Fibroblast of pulmonary artery (primary cell): ENCODE data around the gene ETFA.
A peak's percentile ranks its signal among the peaks of the same experiment; 100 is the strongest.
"Not testable (repeated sequence)": the region's sequence is repeated elsewhere in the genome, so short reads cannot be mapped to it uniquely, and the experiment has no call there.

Experiments used
- DNase-seq: peaks from one replicate; pipeline ENCODE4 v3.0.0-alpha.2; 2010; ENCODE audit warnings: low read depth
- H3K4me3 ChIP-seq: replicated peaks from 2 replicates; pipeline ENCODE4 v1.5.1; 2011; ENCODE audit warnings: low read depth, mild to moderate bottlenecking, control low read depth, low read length, moderate library complexity
- TF ChIP-seq, protein P1 (sequence below): IDR thresholded peaks from 2 replicates; pipeline ENCODE4 v1.5.1; 2011; ENCODE audit warnings: mild to moderate bottlenecking, control low read depth, low read length, inconsistent platforms; ENCODE audit errors: missing control alignments

Gene ETFA

DNA sequence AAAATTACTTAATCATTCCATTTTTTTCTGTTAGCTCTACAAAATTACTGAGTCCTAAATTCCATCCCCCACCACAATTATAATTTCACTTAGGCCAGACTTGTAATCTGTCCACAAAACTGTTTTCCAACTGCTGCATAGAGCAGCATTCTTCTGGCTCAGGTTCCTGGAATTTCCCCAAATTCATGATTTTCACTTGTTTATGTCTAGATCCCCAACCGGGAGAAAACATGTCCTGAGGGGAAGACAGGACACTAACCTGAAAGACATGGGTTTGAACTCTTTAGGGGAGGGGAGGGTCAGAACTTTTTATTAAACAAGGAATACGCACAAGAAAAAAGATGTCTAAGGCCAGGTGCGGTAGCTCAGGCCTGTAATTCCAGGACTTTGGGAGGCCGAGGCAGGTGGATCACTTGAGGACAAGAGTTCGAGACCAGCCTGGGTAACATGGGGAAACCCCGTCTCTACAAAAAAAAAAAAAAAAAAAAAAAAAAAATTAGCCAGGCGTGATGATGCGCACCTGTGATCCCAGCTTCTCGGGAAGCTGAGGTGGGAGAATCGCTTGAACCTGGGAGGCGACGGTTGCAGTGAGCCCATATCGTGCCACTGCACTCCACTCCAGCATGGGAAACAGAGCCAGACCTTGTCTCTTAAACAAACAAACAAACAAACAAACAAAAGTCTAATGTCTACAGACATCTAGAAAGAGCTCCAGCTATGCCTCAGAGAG lies 1.5 kb downstream of the ETFA start:
- TF ChIP-seq, protein P1, sequence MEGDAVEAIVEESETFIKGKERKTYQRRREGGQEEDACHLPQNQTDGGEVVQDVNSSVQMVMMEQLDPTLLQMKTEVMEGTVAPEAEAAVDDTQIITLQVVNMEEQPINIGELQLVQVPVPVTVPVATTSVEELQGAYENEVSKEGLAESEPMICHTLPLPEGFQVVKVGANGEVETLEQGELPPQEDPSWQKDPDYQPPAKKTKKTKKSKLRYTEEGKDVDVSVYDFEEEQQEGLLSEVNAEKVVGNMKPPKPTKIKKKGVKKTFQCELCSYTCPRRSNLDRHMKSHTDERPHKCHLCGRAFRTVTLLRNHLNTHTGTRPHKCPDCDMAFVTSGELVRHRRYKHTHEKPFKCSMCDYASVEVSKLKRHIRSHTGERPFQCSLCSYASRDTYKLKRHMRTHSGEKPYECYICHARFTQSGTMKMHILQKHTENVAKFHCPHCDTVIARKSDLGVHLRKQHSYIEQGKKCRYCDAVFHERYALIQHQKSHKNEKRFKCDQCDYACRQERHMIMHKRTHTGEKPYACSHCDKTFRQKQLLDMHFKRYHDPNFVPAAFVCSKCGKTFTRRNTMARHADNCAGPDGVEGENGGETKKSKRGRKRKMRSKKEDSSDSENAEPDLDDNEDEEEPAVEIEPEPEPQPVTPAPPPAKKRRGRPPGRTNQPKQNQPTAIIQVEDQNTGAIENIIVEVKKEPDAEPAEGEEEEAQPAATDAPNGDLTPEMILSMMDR, result no peak
- peak; percentile 20 for DNase-seq
- peak overlapping the region; percentile 77 for H3K4me3 ChIP-seq

DNA sequence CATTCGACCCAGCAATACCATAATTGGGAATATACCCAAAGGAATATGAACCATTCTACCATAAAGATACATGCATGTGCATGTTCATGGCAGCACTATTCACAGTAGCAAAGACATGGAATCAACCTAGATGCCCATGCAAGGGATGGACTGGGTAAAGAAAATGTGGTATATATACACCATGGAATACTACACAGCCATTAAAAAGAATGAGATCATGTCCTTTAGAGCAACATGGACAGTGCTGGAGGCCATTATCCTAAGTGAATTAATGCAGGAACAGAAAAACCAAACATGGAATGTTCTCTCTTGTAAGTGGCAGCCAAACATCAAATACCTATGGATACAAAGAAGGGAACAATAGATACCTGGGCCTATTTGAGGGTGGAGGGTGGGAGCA lies 7.4 kb downstream of the ETFA start:
- TF ChIP-seq, protein P1, result no peak
- H3K4me3 ChIP-seq, result no peak overlapping the region
- no peak for DNase-seq

DNA sequence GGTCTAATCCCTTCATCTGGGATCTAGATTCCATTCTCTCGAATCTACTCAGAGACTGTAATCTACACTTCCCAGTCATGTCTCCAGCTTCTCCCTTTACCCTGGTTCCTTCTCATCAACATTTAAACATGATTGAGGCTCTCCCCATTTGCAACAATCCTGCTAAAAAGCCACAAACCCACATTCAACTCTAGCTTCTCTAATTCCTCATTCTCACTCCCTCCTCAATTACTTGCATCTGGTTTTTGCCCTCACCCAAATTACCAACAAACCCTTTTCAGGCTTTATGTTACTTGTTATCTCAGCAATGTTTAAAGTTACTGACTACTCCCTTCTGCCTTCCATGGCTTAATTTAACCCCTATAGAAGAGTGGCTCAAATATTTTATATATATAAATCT lies 11.5 kb downstream of the ETFA start:
- TF ChIP-seq, protein P1, result no peak
- DNase-seq, result no peak
- no peak overlapping the region for H3K4me3 ChIP-seq

DNA sequence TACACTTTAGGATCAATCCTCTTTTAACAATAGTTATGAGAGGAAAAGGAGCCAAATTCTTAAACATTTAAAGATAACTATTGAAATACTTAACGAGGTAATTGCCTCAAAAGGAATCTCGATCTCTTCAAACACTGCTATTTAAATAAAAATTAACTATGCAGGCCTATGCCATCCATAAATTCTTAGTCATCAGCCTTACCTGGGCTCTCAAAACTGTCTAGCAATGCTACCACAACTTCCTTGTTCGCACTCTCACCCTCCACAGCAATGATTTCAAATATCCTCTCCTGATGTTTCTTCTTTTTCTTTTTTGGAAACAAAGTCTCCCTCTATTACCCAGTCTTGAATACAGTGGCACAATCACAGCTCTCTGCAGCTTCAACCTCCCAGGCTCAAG lies 12.3 kb downstream of the ETFA start:
- no peak for DNase-seq
- TF ChIP-seq, protein P1, result no peak
- no peak overlapping the region for H3K4me3 ChIP-seq

DNA sequence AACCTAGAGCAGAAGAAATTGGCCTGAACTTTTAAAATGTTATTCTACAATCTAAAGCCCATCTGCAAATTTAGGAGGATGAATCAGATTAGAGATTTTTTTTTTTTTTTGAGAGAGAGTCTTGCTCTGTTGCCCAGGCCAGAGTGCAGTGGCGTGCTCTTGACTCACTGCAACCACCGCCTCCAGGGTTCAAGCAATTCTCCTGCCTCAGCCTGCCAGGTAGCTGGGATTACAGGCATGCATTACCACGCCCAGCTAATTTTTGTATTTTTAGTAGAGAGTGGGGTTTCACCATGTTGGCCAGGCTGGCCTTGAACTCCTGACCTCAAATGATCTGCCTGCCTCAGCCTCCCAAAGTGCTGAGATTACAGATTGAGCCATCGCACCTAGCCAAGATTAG lies 13.3 kb downstream of the ETFA start:
- DNase-seq, H3K4me3 ChIP-seq: not testable (repeated sequence)

DNA sequence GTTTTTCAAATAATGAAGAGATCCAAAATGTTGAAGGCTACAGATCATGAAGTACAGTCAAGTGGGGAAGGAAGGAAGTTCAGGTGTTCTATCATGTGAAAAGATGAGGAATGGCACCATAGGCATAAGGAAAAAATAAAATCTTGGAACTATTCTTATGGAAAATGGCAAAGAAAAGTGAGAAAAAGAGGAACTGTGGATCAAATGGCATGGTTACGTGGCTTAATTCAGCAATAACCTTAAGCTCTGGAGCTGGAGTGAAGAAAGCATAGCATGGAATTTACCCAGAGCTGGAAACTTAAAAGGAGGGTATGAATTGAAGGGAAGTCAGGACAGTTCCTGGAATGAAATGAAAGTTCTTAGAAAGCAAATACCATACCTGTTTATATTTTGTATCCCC lies 14.4 kb downstream of the ETFA start:
- DNase-seq, result no peak
- no peak overlapping the region for H3K4me3 ChIP-seq
- TF ChIP-seq, protein P1, result no peak

DNA sequence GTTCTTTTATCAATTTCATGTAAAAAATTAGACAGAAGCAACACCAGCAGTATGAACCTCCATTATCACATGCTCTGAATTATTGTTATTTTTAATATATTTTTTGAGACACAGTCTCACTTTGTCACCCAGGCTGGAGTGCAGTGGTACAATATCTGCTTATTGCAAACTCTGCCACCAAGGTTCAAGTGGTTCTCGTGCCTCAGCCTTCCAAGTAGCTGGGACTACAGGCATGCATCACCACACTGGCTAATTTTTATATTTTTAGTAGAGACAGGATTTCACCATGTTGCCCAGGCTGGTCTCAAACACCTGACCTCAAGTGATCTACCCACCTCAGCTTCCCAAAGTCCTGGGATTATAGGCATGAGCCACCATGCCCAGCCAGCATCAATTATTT lies 16.8 kb downstream of the ETFA start:
- not testable (repeated sequence) for H3K4me3 ChIP-seq, DNase-seq

DNA sequence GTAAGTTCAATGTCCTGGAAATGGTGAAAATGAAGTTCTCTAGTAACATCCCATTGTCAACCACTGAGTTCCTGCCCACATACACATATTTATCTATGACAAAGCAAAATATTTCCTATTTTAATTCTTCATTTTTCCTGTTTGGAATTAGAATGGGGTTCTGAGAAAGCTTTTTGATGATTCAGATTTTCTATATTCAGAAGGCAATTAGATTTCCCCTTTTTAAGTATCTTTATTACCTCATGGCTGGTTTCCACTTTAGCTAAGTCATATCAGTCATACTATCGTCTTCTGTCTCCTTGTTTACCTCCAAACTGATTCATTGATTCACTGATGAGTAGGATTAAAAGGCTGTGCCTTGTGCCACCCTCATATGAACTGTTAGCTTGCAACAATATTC lies 17.9 kb downstream of the ETFA start:
- H3K4me3 ChIP-seq, result no peak overlapping the region
- TF ChIP-seq, protein P1, result no peak
- DNase-seq, result no peak
